ENCODE data around the gene NEU4.
"Not testable (repeated sequence)": the region's sequence is repeated elsewhere in the genome, so short reads cannot be mapped to it uniquely, and the experiment has no call there.

NEU4 gene

DNA sequence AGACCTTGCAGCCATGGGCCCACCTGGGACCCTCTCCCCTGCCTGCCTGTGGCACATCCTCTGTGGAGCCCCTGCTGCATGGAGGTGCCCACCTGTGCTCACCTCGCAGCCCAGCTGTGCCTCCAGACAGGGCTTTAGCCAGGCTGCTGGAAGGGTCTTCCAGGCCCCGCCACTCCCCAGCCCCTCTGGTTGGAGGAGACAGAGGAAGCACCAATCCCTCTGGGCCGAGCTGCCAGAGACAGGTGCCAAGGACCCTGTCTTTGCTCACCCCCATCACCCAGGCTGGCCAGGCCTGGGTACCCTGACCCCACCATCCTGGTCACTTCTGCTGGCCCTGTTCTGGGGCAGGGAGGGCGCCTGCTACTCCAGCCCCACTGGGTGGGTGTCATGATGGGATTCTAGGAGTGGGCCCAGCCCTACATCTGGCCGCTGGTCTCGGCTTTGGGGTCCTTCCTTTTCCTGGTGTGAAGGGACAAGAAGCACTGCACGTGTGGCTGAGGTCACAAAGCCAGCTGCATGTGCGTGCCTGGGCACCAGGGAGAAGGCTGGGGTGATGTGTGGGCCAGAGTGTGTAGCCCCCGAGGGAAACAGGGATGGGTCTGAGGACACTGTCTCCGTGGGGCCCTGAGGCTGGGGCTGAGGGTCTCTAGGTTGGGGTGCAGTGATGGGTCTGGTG lies 9.3 kb upstream of the NEU4 start:
- no peak for DNase-seq

DNA sequence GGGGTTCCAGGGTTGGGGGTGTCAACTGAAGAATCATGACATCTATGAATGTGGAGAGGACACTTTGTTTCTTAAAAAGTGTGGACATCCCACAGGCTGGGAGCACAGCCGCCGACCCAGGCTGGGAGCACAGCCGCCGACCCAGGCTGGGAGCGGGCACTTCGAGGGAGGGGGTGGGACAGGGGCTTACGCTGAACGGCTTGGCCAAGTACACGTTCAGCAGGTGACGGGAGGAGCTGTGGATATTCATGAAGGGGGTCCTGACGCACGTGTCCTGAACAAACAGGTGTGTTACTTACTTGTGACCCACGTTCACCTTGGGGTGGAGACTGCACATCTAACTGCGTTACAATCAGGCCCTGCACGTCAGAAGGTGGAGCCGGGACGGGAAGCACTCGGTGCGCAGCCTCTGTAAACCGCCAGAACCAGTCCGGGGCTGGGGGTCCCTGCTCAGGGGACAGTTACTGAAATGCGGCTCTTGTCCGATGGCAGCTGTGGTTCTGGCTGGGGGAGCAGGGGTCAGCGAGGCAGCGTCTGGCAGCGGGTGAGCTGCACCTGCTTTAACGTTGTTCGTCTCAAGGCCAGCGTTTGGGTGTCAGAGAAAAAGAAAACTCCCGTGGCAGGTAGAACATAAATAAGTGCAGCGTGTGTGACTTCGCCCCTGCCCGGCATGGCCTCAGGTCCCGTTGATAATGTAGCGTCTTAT lies 8.6 kb upstream of the NEU4 start:
- DNase-seq, result not testable (repeated sequence)

DNA sequence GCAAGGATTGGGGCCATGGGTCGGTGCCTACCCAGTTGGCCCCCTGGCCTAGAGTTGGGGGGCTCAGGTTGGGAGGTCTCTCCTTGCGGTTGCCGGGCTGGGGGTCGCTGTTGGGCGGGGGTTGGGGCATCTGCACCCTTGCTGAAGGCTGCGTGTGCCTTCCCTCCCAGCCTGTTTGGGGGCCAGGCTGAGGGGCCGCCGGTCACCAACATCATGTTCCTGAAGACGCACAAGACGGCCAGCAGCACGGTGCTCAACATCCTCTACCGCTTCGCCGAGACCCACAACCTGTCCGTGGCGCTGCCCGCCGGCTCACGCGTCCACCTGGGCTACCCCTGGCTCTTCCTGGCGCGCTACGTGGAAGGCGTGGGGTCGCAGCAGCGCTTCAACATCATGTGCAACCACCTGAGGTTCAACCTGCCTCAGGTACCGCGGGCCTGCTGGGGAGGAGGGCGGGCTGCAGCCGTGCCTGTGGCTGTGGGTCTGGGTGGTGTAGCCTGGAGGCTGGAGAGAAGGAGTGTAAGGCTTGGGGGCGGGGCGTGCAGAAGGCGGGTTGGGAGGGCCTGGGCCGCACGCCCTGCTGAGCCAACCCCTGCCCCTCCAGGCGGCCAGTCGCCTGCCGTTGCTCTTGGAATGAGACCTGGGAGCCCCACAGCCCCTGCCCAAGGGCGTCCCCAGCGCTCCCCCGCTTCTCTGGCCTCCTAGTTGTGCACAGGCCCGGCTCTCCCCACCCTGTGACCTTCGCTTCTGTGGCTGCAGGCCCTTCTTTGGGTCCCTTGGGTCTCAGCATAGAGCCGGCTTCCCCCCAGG lies 7.2 kb upstream of the NEU4 start:
- no peak for DNase-seq

DNA sequence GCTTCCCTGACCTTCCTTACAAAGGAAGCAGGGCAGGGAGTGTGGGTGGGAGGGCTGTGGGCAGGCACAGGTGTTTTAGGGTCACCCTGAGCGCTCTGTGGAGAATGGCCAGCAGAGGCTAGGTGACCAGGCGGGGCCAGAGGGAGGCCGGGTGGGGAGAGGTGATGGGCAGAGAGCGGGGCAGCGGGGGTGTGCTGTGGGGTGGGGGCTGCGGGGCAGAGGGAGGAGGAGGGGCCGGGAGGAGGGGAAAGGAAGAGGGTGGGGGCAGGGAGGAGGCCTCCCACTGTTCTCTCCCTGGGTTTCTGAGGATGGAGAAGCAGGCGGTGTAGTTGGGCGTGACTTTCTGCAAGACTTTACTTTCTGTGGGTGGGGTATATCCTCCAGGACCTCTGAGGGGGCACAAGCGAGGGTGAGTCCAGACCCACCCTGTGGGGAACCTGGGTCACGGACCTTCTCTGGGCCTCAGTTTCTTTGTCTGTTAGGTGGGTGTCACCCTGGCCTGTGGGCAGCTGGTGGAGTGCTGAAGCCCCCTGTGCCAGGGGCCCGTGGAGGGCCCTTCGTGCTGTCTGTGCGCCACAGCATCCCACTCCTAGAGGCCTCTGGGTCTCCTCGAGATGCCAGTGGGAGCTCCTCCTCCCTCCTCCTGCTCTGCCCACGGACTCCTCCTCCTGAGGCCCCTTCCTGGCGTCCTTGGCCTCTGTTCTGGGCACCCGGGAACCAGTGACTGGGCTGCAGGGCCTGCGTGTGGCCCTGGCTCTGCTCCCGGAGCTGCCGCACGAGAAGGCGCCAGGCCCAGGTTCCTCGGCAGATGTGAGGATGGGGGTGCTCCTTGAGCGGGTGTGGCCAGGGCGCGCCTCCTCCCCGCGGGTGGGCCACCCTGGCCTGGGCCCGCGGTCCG lies 6.3 kb upstream of the NEU4 start:
- DNase-seq, result no peak

DNA sequence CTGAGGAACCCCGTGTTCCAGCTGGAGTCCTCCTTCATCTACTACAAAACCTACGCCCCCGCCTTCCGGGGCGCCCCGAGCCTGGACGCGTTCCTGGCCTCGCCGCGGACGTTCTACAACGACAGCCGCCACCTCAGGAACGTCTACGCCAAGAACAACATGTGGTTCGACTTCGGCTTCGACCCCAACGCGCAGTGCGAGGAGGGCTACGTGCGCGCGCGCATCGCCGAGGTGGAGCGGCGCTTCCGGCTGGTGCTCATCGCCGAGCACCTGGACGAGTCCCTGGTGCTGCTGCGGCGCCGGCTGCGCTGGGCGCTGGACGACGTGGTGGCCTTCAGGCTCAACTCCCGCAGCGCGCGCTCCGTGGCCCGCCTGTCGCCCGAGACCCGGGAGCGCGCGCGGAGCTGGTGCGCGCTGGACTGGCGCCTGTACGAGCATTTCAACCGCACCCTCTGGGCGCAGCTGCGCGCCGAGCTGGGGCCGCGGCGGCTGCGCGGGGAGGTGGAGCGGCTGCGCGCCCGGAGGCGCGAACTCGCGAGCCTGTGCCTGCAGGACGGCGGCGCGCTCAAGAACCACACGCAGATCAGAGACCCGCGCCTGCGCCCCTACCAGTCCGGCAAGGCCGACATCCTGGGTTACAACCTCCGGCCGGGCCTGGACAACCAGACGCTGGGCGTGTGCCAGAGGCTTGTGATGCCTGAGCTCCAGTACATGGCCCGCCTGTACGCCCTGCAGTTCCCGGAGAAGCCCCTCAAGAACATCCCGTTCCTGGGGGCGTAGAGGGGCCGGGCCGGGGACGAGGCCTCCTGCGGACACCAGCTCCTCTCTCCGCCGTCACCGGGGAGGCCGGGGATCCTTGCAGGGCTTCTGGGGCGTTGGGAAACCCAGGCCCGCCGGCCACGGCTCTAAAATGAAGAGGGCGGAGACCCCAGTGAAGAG lies 5.3 kb upstream of the NEU4 start:
- DNase-seq, result peak in 2 of 5 experiments; percentile 51 to 76

DNA sequence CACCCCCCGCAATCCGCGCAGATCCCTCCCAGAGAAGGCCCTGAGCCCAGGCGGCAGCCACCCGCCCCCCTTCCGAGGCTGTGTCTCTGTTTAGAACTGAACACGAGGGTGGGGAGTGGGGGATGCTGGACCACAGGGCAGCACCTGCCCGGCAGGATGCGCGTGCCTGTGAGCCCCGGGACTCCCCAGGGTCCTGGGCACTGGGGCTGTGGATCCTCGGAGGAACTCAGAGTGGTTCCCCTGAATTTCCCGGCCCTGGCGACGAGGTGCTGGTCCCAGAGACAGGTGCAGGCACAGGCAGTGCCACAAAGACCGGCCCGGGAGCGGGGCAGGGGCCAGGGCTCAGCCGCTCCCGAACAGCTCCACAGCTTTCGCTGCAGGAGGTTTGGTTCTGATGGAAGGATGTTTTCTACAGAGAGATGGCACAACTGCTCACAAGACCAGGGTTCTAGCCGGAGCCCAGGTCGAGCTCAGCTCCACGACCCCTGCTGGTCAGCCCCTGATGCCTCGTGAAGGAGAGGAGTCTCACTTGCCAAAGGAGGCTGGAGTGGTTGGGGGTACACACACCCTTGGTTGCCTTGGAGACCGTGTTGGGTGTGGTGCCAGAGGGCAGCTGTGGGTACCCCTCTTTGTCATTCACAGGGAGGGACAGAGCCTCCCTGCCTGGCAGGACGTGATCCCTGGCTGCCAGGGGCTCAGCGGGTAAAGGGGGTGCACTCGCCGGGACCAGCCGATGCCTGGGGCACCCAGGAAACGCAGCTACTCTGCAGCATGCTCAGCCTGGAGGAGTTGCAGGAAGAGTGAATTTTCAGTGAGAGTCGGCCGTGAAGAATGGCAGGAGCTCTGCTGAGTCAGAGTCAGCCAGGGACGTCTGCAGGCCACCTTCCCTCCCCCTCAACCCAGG lies 4.4 kb upstream of the NEU4 start:
- DNase-seq, result peak in 2 of 5 experiments; percentile 11 to 16

DNA sequence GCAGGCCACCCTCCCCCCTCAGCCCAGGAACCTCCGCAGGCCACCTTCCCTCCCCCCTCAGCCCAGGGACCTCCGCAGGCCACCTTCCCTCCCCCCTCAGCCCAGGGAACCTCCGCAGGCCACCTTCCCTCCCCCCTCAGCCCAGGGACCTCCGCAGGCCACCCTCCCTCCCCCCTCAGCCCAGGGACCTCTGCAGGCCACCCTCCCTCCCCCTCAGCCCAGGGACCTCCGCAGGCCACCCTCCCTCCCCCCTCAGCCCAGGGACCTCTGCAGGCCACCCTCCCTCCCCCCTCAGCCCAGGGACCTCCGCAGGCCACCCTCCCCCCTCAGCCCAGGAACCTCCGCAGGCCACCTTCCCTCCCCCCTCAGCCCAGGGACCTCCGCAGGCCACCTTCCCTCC lies 2.8 kb upstream of the NEU4 start:
- DNase-seq, result not testable (repeated sequence)

DNA sequence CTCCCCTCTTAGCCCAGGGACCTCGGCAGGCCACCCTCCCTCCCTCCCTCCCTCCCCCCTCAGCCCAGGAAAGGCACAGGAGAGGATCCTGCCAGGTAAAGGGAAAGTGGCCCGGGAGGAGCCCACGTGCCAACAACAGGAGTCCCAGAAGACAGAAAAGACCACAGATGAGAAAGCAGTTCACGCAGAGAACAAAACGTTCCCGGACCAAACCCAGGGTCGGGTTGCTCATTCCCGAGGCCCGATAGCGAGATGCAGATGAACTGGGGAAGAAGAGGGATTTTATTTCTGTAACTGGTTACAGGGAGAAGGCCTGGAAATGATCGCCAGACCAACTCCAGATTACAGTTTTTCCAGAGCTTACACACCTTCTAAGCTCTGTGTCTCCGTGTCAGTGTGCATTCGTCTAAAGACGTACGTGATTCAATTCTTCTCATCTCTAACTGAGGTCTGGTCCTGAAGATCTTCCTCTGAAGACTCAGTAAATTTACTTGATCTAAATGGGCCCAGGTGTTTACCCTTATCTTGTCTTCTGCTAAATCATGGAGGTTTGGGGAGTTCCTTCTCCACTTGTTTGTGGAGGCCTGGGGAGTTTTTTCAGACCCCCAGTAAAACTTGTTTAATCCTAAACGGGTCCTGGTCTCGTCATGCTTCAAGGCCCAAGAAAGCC lies 807 bp upstream of the NEU4 start:
- no peak for DNase-seq

DNA sequence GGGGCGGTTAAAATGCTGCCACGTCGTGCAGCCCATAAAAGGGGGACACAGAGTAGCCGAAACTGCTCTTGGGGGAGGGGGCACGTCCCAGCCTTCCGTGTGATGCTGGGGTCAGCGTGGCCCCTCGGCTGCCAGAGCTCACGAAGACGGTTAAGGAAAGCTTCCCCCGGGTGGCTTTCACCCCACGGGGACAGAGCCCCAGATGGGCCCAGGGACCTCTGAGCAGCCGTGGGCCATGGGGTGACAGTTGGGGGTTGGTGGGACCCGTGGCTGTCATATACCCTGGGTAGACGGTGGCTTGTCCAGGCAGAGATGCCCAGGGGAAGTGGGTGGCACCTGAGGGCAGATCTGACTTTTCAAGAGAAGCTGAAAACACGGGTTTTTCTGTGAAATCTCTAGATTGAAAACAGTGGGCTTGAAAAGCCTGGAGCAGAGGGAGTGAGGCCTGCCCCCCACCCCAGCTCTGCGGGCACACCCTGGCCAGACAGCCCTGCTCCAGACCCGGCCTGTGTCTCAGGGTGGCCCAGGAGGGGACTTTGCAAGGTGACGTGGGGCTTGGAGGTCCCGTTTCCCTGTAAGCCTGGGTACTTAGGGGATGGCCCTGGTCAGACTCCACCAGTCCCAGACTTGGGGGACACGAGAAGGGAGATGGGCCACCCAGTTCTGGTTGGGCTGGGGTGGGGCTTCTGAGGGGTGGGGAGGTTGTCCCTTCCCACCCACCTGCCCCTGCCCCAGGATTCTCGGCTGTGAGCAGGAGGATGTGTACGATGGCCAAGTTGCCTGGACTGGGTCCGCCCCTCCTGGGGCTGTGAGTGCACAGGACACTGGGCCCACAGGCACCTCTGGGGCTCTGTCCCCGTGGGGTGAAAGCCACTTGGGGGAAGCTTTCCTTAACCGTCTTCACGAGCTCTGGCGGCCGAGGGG lies 652 bp downstream of the NEU4 start:
- no peak for DNase-seq

DNA sequence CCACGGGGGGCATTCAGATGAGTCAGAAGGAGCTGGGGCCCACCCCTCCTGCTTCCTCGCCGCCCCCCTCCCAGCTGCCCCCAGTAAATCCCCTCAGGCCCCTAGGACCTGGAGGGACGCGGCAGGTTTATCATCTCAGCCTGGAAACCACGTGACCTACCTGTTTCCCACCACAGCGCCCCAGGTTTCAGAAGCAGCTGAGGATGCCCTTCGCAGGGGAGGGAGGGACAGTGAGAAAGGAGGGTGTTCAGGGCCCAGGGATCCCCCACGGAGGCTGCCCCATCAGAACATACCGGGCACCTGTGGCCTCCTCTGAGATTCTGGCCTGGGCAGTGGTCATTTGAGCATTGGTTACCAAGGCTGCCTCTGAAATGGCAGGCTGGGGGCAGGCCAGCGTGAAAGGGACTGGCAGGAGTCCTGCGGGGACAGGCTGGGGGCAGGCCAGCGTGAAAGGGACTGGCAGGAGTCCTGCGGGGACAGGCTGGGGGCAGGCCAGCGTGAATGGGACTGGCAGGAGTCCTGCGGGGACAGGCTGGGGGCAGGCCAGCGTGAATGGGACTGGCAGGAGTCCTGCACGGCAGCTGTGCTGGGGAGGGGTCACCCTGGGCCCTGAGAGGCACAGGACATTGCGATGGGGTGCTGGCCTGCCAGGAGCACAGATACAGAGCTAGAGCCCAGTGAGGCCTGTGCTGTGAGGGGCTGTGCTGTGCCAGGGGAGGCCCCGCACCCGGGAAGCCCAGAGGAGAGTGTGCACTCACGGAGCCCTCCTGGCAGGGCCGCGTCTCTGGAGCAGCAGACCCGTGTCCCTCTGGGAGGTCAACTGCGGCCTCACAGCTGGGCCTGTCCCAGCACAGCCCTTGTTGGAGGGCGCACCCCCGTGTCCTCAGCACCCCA lies 1.6 kb downstream of the NEU4 start:
- no peak for DNase-seq

DNA sequence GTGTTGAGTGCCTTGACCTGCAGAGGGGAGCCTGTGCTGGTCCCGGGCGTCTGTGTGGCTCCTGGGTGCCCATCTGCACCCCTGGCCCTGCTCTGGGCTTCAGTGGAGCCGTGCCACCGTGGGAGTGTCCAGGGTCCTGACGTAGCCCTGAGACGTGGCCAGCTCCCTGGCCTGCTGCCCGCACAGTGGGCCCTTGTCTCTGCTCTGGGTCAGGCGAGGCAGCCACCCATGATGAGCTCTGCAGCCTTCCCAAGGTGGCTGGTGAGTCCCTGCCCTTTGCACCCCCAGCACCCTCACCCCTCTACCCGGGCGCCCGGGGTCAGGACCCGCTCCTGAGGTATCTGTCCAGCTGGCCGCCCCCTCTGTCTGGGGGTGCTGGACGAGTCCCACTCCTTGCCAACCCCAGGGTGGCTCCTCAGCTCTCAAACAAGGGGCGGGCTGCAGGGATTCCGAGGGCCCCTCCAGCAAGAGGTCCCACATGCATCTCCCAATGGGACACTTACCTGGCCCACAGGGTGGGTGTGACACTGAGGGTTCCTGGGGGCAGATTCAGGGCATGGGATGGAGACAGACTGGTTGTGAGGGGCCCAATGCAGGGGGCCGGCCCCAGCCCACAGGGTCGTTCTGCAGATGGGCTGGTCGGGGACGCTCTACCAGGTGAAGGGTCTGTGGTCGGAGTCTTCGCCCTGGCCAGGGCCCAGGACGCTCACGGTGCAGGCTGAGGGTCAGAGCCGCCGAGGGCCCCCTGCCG lies 2.4 kb downstream of the NEU4 start:
- no peak for DNase-seq

DNA sequence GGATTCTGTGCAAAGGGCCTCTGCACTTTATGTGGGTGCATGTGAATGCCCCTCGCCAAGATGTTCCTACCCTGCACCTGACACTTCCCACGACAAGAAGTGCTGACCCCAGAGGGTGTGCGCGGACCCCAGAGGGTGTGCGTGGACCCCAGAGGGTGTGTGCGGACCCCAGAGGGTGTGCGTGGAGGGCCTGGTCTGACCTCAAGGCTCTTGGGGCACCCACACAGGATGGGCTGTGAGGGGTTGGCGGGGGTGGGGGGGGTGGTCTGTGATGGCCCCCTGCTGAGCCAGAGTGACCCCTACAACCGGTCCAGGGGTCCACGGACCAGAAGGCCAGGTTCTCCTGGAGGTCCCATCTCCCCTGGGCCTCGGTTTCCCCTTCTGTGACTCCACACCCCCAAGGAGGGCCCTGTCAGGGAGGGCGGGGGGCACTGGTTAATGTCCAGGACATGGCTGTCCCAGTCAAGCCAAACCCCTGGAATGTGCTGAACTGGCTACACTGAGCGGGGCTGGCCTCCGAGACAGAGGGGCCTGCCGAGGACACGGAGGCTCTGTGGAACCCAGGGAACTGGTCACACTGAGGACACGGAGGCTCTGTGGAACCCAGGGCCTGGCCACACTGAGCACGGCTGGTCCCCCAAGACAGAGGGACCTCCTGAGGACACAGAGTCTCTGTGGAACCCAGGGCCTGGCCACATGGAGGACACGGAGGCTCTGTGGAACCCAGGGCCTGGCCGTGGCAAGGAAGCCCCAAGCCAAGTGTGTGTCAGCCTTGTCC lies 3.1 kb downstream of the NEU4 start:
- DNase-seq, result no peak

DNA sequence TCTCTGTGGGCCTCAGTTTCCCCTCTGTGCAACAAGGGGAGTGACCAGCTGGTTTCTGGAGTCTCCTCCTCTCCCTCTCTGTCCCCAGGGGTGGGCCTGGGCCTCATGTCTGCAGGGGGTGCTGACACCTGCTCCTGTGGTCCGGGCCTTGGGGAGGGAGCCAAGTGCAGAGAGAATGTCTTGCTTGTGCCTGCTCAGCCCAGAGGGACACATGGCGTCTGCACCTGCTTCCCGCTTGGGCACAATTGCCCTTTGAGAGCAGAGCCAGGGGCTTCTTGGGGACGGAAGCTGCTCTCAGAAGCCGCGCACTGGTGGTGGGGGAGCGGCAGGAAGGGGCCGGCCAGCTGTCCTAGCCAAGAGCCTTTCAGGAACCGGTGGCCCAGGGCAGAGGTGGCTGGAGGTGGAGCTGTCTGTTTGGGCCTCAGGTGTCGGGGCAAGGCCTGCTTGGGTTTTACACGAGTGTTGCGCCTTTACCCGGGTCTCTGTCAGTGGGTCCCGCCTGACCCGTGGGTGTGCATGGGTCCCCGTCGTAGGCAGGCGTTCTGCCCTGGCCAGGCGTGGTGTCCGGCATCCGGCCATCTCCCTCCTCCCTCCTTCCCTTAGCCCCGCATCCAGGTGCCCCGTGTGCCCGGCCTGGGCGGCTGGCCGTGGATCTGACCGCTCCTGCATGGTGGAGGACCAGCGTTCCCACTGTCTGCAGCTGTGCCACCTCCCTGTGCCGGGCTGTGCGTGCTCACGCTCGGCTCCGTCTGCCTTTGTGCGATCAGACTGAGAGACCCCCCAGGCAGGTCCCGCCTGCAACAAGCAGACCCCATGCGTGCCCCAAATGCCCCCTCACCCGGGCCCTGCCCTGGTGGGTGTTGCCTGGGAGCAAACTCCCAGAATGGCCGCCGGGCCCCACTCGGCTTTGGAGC lies 4.0 kb downstream of the NEU4 start:
- no peak for DNase-seq

DNA sequence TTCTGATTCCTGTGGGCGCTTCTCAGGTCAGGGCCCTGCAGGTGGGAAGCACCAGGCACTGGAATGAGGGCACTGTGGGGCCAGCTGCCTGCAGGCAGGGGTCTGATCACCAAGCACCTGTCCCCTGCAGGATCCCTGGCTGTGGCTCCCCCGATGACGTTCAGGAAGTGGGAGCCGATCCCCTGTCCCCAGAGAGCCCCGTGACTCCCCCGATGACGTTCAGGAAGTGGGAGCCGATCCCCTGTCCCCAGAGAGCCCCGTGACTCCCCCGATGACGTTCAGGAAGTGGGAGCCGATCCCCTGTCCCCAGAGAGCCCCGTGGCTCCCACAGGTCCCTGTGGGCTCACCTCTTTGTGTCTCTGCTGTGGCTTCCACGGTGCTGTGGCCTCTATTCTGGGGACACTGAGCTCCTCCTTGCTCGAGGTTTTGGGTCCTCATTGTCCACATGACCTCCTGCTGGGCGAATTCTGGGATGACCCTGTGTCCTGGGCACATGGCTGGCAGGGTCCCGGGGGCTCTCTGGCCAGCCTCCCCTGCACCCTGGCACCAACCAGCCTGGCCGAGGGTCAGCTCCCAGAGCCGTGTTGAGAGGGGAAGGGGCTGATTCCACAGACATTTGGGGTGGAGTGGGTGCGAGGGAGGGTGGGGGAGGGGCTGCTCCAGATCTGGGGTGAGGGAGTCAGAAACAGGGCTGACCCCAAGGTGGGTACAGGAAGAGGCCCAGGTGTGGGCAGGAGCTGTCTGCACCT lies 4.8 kb downstream of the NEU4 start:
- DNase-seq, result peak in 1 of 5 experiments; percentile 75

Data from T-helper 2 cell (primary cell).